IMR-90 (cell line): ENCODE results near the gene FAM216B. TPM values are rescaled to one million over a fixed set of nuclear protein-coding genes. Genes with fewer than 3 reads are reported as not detected.

Experiments
- ATAC-seq: fragments of 200-7000 bp; cut with Tn5 transposase; 2 replicates; pipeline ENCODE4 v1.9.1; 2020; ENCODE audit warnings: low read depth, mild to moderate bottlenecking, moderate library complexity
- BruUV-seq: library from RNA; stranded (reverse); fragments of 400-500 nt; replicated peaks from 2 replicates; lab custom pipeline; 2021; lab: Mats Ljungman, UMichigan
- CTCF ChIA-PET: fragments of 300-600 bp; formaldehyde crosslinking; extraction: SDS; loops from one replicate; lab custom pipeline; 2021; ENCODE audit warnings: antibody characterized with exemption; lab: Yijun Ruan, JAX
- POLR2A ChIA-PET: fragments of 300-600 bp; sonication (Branson Sonifier 250); formaldehyde crosslinking; loops from one replicate; lab custom pipeline; 2022; ENCODE audit warnings: antibody characterized with exemption; ENCODE audit not compliant: unreplicated experiment; lab: Charles Lee
- DNase-seq: peaks from one replicate; pipeline ENCODE4 v3.0.0; 2013
- H2AFZ ChIP-seq: replicated peaks from 2 replicates; pipeline ENCODE3; 2013; ENCODE audit warnings: low read length, mild to moderate bottlenecking; ENCODE audit not compliant: poor library complexity
- H2AK5ac ChIP-seq: 2 replicates; pipeline ENCODE4 v1.6.1; 2013; ENCODE audit warnings: low read depth, low read length, inconsistent platforms
- H2AK9ac ChIP-seq: replicated peaks from 2 replicates; pipeline ENCODE3; 2013; ENCODE audit warnings: mild to moderate bottlenecking, low read depth, low read length, moderate library complexity; ENCODE audit not compliant: poor library complexity
- H2BK120ac ChIP-seq: 2 replicates; pipeline ENCODE4 v1.6.1; 2013; ENCODE audit warnings: low read depth, low read length, inconsistent platforms
- H2BK15ac ChIP-seq: 3 replicates; pipeline ENCODE4 v1.6.1; 2013; ENCODE audit warnings: low read depth, low read length, inconsistent platforms
- H2BK20ac ChIP-seq: 2 replicates; pipeline ENCODE4 v1.6.1; 2013; ENCODE audit warnings: low read depth, mild to moderate bottlenecking, inconsistent platforms, low read length, moderate library complexity
- H2BK5ac ChIP-seq: 2 replicates; pipeline ENCODE4 v1.6.1; 2013; ENCODE audit warnings: mild to moderate bottlenecking, low read depth, low read length, inconsistent platforms; ENCODE audit not compliant: poor library complexity, severe bottlenecking
- H3K14ac ChIP-seq: replicated peaks from 2 replicates; pipeline ENCODE4 v1.6.1; 2013; ENCODE audit warnings: low read depth, low read length, inconsistent platforms
- H3K18ac ChIP-seq: 2 replicates; pipeline ENCODE4 v1.6.1; 2013; ENCODE audit warnings: low read depth, low read length, control low read depth
- H3K23ac ChIP-seq: 2 replicates; pipeline ENCODE4 v1.6.1; 2013; ENCODE audit warnings: low read depth, low read length, inconsistent platforms
- H3K27ac ChIP-seq: 2 replicates; pipeline ENCODE4 v1.5.1; 2013; ENCODE audit warnings: mild to moderate bottlenecking, control low read depth, low read length; ENCODE audit not compliant: insufficient read depth
- H3K27me3 ChIP-seq: 2 replicates; pipeline ENCODE4 v1.6.1; 2013; ENCODE audit warnings: low read length; ENCODE audit not compliant: control insufficient read depth, insufficient read depth
- H3K36me3 ChIP-seq: 2 replicates; pipeline ENCODE4 v1.6.1; 2013; ENCODE audit warnings: low read length, mixed read lengths; ENCODE audit not compliant: control insufficient read depth, insufficient read depth
- H3K4ac ChIP-seq: 2 replicates; pipeline ENCODE4 v1.6.1; 2013; ENCODE audit warnings: low read depth, low read length, inconsistent platforms
- H3K4me1 ChIP-seq: 2 replicates; pipeline ENCODE4 v1.6.1; 2013; ENCODE audit warnings: low read length, mixed read lengths; ENCODE audit not compliant: control insufficient read depth, insufficient read depth
- H3K4me2 ChIP-seq: 2 replicates; pipeline ENCODE4 v1.6.1; 2013; ENCODE audit warnings: low read depth, mild to moderate bottlenecking, control low read depth, low read length, moderate library complexity
- H3K4me3 ChIP-seq: 2 replicates; pipeline ENCODE4 v1.5.1; 2013; ENCODE audit warnings: low read depth, mild to moderate bottlenecking, control low read depth, low read length, moderate library complexity; ENCODE audit not compliant: insufficient read depth
- H3K56ac ChIP-seq: 2 replicates; pipeline ENCODE4 v1.6.1; 2013; ENCODE audit warnings: low read length, inconsistent platforms; ENCODE audit not compliant: insufficient read depth; ENCODE audit errors: extremely low read depth
- H3K79me1 ChIP-seq, 2 experiments: 2 replicates each; pipeline ENCODE4 v1.6.1; 2013; ENCODE audit warnings: low read length in 2 of 2, inconsistent platforms in 1 of 2, low read depth in 1 of 2
- H3K9ac ChIP-seq: 2 replicates; pipeline ENCODE4 v1.6.1; 2013; ENCODE audit warnings: low read depth, low read length, control low read depth
- H3K9me1 ChIP-seq: 2 replicates; pipeline ENCODE4 v1.6.1; 2013; ENCODE audit warnings: low read length, inconsistent platforms; ENCODE audit not compliant: insufficient read depth
- H3K9me3 ChIP-seq: 2 replicates; pipeline ENCODE4 v1.6.1; 2013; ENCODE audit warnings: low read length; ENCODE audit not compliant: control insufficient read depth, insufficient read depth
- H4K20me1 ChIP-seq: 2 replicates; pipeline ENCODE4 v1.6.1; 2013; ENCODE audit warnings: low read length, inconsistent platforms; ENCODE audit not compliant: insufficient read depth
- H4K5ac ChIP-seq: 2 replicates; pipeline ENCODE4 v1.6.1; 2013; ENCODE audit warnings: mild to moderate bottlenecking, low read depth, low read length, control low read depth
- H4K8ac ChIP-seq, 2 experiments: 2 replicates each; pipeline ENCODE4 v1.6.1; 2013; ENCODE audit warnings: low read depth in 2 of 2, low read length in 2 of 2, control low read depth in 1 of 2, inconsistent platforms in 1 of 2
- H4K91ac ChIP-seq: 2 replicates; pipeline ENCODE4 v1.6.1; 2013; ENCODE audit warnings: low read depth, low read length, inconsistent platforms; ENCODE audit not compliant: insufficient read depth
- ELK1 ChIP-seq: fragments of 150-350 bp; IDR thresholded peaks from 2 replicates; pipeline ENCODE4 v1.6.1; 2016; ENCODE audit warnings: low read depth, mild to moderate bottlenecking, low read length, moderate library complexity, borderline replicate concordance
- FOS ChIP-seq: fragments of 150-350 bp; IDR thresholded peaks from 2 replicates; pipeline ENCODE4 v1.6.1; 2016; ENCODE audit warnings: low read depth, low read length
- NFE2L2 ChIP-seq: fragments of 150-350 bp; IDR thresholded peaks from 2 replicates; pipeline ENCODE4 v1.6.1; 2016; ENCODE audit warnings: low read depth, mild to moderate bottlenecking, low read length
- RAD21 ChIP-seq: IDR thresholded peaks from 2 replicates; pipeline ENCODE4 v1.6.1; 2012; ENCODE audit warnings: low read length, improper control_type of control experiment
- RFX5 ChIP-seq: IDR thresholded peaks from 2 replicates; pipeline ENCODE4 v1.8.0; 2012; ENCODE audit warnings: low read depth, mild to moderate bottlenecking, low read length, moderate library complexity
- SMC3 ChIP-seq: fragments of 150-350 bp; IDR thresholded peaks from 2 replicates; pipeline ENCODE4 v1.6.1; 2016; ENCODE audit warnings: low read depth, mild to moderate bottlenecking, antibody characterized with exemption, low read length, moderate library complexity
- WGBS, 2 experiments: methylation state at CpG; one replicate each; pipeline versions ENCODE4 v1.1.5 to v1.1.7; 2013; ENCODE audit warnings: missing lambda C conversion rate in 2 of 2; ENCODE audit not compliant: insufficient read length in 1 of 2; ENCODE audit errors: extremely low coverage in 2 of 2; 5-methylcytosine and 5-hydroxymethylcytosine counted together
- dilution Hi-C: fragments of 300-500 bp; cut with HindIII; formaldehyde crosslinking; loops from one replicate; pipeline ENCODE4 v1.14.3; 2018; ENCODE audit warnings: low sequenced_read_pairs; ENCODE audit not compliant: unreplicated experiment
- in situ Hi-C: fragments of 300-500 bp; cut with MboI; formaldehyde crosslinking; loops from 3 replicates; pipeline ENCODE4 v1.14.3; 2019; ENCODE audit warnings: low sequenced_read_pairs, inconsistent platforms, mixed read lengths
- intact Hi-C: fragments of 100-400 bp; cut with micrococcal nuclease; formaldehyde crosslinking; loops from 2 replicates; pipeline ENCODE4 v1.10.0; 2022
- polyA plus RNA-seq, 3 experiments: library from polyadenylated mRNA; depleted of rRNA; stranded (reverse); fragments of >200 nt; gene quantifications; 2 replicates each; pipeline ENCODE4 v1.2.3, GENCODE V29; 2012; ENCODE audit warnings: low replicate concordance in 1 of 3
- total RNA-seq: library from RNA; depleted of rRNA; stranded (reverse); fragments of >200 nt; gene quantifications from 2 replicates; pipeline ENCODE4 v1.2.3, GENCODE V29; 2012

FAM216B gene
- total and polyA plus RNA-seq, 2 of the 4 experiments (the other 2 are of a cell fraction), result not detected

- peak overlapping the region; percentile 82 for H3K14ac ChIP-seq
- peak overlapping the region; percentile 36; the same call in 1 of the 2 replicates for H3K4me2 ChIP-seq
These were observed 34.5 kb upstream of the FAM216B start for GRCh38 chr13:42746866-42747265.

More at GRCh38 chr13:42746866-42747265, 34.5 kb upstream of the FAM216B start:
- dilution Hi-C loops (no loop called here), in situ Hi-C loops (no loop called here), intact Hi-C loops (no loop called here)
- Histone ChIP-seq H3K4me1 (peaks cover 16% of the 10 kb centered on the region), H2BK5ac (peak overlapping the region; percentile 87), H2AFZ (no peak overlapping the region), H4K8ac (peak overlapping the region in 1 of 2 experiments; percentile 70; a peak in 2 of 4 replicates), H3K23ac (no peak overlapping the region), H2BK15ac (peak overlapping the region; percentile 45; the same call in 1 of the 3 replicates), H3K27me3 (no peaks in the 10 kb centered on the region), H3K4ac (peak overlapping the region; percentile 66), H3K36me3 (no peaks in the 10 kb centered on the region), H2AK9ac (no peak overlapping the region), H4K20me1 (no peaks in the 10 kb centered on the region), H3K56ac (peak overlapping the region; percentile 45; the same call in 1 of the 2 replicates), H3K9ac (no peak overlapping the region), H3K9me3 (no peaks in the 10 kb centered on the region), H2AK5ac (peak overlapping the region; percentile 25; the same call in 1 of the 2 replicates), H3K18ac (peak overlapping the region; percentile 80; the same call in 1 of the 2 replicates), H2BK120ac (peak overlapping the region; percentile 80), H3K27ac (0 out of 2 replicates have a peak overlapping the region, but pooled peaks have one; percentile 6), H3K4me3 (no peak overlapping the region), H3K9me1 (peaks cover 5% of the 10 kb centered on the region; the same call in 1 of the 2 replicates), H4K91ac (peak overlapping the region; percentile 71), H3K79me1 (no peaks in the 10 kb centered on the region), H2BK20ac (peak overlapping the region; percentile 73), H4K5ac (peak overlapping the region; percentile 40; the same call in 1 of the 2 replicates)
- BruUV-seq, result no TSS peak
- TF ChIP-seq FOS (no peak), RAD21 (no peak), NFE2L2 (no peak), SMC3 (no peak), ELK1 (no peak), RFX5 (no peak)
- DNase-seq (peak; percentile 58), ATAC-seq (no peak)
- POLR2A ChIA-PET, result no interaction called here
- WGBS, 2 experiments, result no CpG with 5 or more reads among the region's 2 CpGs
- CTCF ChIA-PET, result no interaction called here
